Activated CD8-positive, alpha-beta T cell treated with anti-CD3 and anti-CD28 coated beads, Interleukin-2, amount 10 ng/mL, durations not matched to agents 7 days and 5 days (primary cell): Measurements from ENCODE around the gene SGMS1. TPM values are rescaled to one million over a fixed set of nuclear protein-coding genes. Genes with fewer than 3 reads are reported as not detected.
"Not testable (repeated sequence)": the region's sequence is repeated elsewhere in the genome, so short reads cannot be mapped to it uniquely, and the experiment has no call there.

ENCODE experiments used
- ATAC-seq: fragments of 150-1000 bp; cut with Tn5 transposase; one replicate; pipeline ENCODE4 v1.10.0; 2021; ENCODE audit warnings: moderate library complexity
- CTCF ChIA-PET: fragments of 350-600 bp; sonication (Branson Sonifier 250); formaldehyde crosslinking; loops from one replicate; lab custom pipeline; 2021; ENCODE audit warnings: antibody characterized with exemption; lab: Charles Lee
- POLR2A ChIA-PET: fragments of 350-600 bp; sonication (Branson Sonifier 250); formaldehyde crosslinking; loops from one replicate; lab custom pipeline; 2021; ENCODE audit warnings: antibody characterized with exemption; lab: Charles Lee
- DNase-seq: peaks from one replicate; pipeline ENCODE4 v3.0.0-alpha.2; 2020
- H3K27ac Mint-ChIP-seq: one replicate; pipeline ENCODE4 v1.8.0; 2021; ENCODE audit warnings: mild to moderate bottlenecking, mixed read lengths
- H3K27me3 Mint-ChIP-seq: one replicate; pipeline ENCODE4 v1.8.0; 2021; ENCODE audit warnings: low read depth, mixed read lengths
- H3K36me3 Mint-ChIP-seq: one replicate; pipeline ENCODE4 v1.8.0; 2021; ENCODE audit warnings: low read depth, mixed read lengths
- H3K4me1 Mint-ChIP-seq: one replicate; pipeline ENCODE4 v1.8.0; 2021; ENCODE audit warnings: low read depth, mixed read lengths
- H3K4me3 Mint-ChIP-seq: one replicate; pipeline ENCODE4 v1.8.0; 2021; ENCODE audit warnings: mild to moderate bottlenecking, mixed read lengths
- H3K9me3 Mint-ChIP-seq: one replicate; pipeline ENCODE4 v1.8.0; 2022; ENCODE audit warnings: mixed read lengths; ENCODE audit not compliant: insufficient read depth
- total RNA-seq, 2 experiments: library from RNA; stranded (reverse); gene quantifications; one replicate each; pipeline ENCODE4 v1.2.3, GENCODE V29; 2021

The SGMS1 gene
- total RNA-seq, 2 experiments from 2014 or later = 14.2 to 16.4 TPM

- ATAC-seq (no peak), DNase-seq (no peak)
- Mint-ChIP-seq H3K27ac (no peak overlapping the region), H3K9me3 (peaks cover 6% of the 10 kb centered on the region), H3K4me1 (peaks cover 14% of the 10 kb centered on the region), H3K27me3 (no peaks in the 10 kb centered on the region), H3K36me3 (peaks cover 12% of the 10 kb centered on the region), H3K4me3 (no peak overlapping the region)
- CTCF ChIA-PET = interaction anchor here (2.3 kb wide), 1 partner anchor 8 kb away, joined by 9 read pairs; no protein-coding TSS in a partner anchor
- POLR2A ChIA-PET = no interaction called here
Measured at GRCh38 chr10:50551894-50552293, 71.9 kb downstream of the SGMS1 start.

- Mint-ChIP-seq H3K27ac (no peak overlapping the region), H3K36me3 (peaks cover 10% of the 10 kb centered on the region), H3K27me3 (no peaks in the 10 kb centered on the region), H3K4me1 (peaks cover 13% of the 10 kb centered on the region), H3K9me3 (peaks cover 6% of the 10 kb centered on the region), H3K4me3 (no peak overlapping the region)
- DNase-seq (no peak), ATAC-seq (no peak)
- POLR2A ChIA-PET = interaction anchor here (0.6 kb wide), 1 partner anchor 43 kb away, joined by 3 read pairs; no protein-coding TSS in a partner anchor
- CTCF ChIA-PET = no interaction called here
Measured at GRCh38 chr10:50550291-50550839, 73.4 kb downstream of the SGMS1 start.

- CTCF ChIA-PET, H3K27me3 Mint-ChIP-seq, H3K9me3 Mint-ChIP-seq, DNase-seq, H3K4me3 Mint-ChIP-seq, H3K27ac Mint-ChIP-seq, ATAC-seq, POLR2A ChIA-PET: not testable (repeated sequence)
- Mint-ChIP-seq H3K36me3 (peaks cover 10% of the 10 kb centered on the region), H3K4me1 (peaks cover 24% of the 10 kb centered on the region)
Measured at GRCh38 chr10:50549186-50549585, 74.6 kb downstream of the SGMS1 start.

- H3K9me3 Mint-ChIP-seq, H3K27ac Mint-ChIP-seq, H3K27me3 Mint-ChIP-seq, POLR2A ChIA-PET, DNase-seq, CTCF ChIA-PET, H3K4me3 Mint-ChIP-seq, ATAC-seq: not testable (repeated sequence)
- Mint-ChIP-seq H3K36me3 (peaks cover 10% of the 10 kb centered on the region), H3K4me1 (peaks cover 30% of the 10 kb centered on the region)
Measured at GRCh38 chr10:50548481-50548880, 75.3 kb downstream of the SGMS1 start.

GRCh38 chr10:50546287-50546686 lies 77.5 kb downstream of the SGMS1 start:
- CTCF ChIA-PET, POLR2A ChIA-PET, H3K27ac Mint-ChIP-seq, ATAC-seq, H3K27me3 Mint-ChIP-seq, H3K9me3 Mint-ChIP-seq, H3K4me3 Mint-ChIP-seq, DNase-seq: not testable (repeated sequence)
- H3K4me1 Mint-ChIP-seq = peaks cover 43% of the 10 kb centered on the region
- peaks cover 10% of the 10 kb centered on the region for H3K36me3 Mint-ChIP-seq

- H3K9me3 Mint-ChIP-seq = peaks cover 6% of the 10 kb centered on the region
- ChIA-PET POLR2A (no interaction called here), CTCF (interaction anchor here (0.8 kb wide), 1 partner anchor 11 kb away, joined by 4 read pairs; no protein-coding TSS in a partner anchor)
- H3K36me3 Mint-ChIP-seq = peaks cover 11% of the 10 kb centered on the region
- no peak overlapping the region for H3K27ac Mint-ChIP-seq
- no peak overlapping the region for H3K4me3 Mint-ChIP-seq
- DNase-seq = no peak
- no peak for ATAC-seq
- no peaks in the 10 kb centered on the region for H3K27me3 Mint-ChIP-seq
- H3K4me1 Mint-ChIP-seq = peaks cover 47% of the 10 kb centered on the region
Measured at GRCh38 chr10:50545846-50546245, 77.9 kb downstream of the SGMS1 start.

- Mint-ChIP-seq H3K4me1 (peaks cover 57% of the 10 kb centered on the region), H3K36me3 (peaks cover 15% of the 10 kb centered on the region), H3K9me3 (peaks cover 6% of the 10 kb centered on the region), H3K4me3 (no peak overlapping the region), H3K27ac (peak overlapping the region; percentile 68), H3K27me3 (no peaks in the 10 kb centered on the region)
- ChIA-PET CTCF (interaction anchor here (0.8 to 2.1 kb wide), 7 partner anchors 8 to 108 kb away, joined by 3 to 9 read pairs (median 4); no protein-coding TSS in a partner anchor), POLR2A (interaction anchor here (1.0 to 1.7 kb wide), 3 partner anchors 32 to 127 kb away, joined by 4 to 6 read pairs (median 5); no protein-coding TSS in a partner anchor)
- DNase-seq = no peak
- ATAC-seq = no peak
Measured at GRCh38 chr10:50544857-50545429, 78.8 kb downstream of the SGMS1 start.

GRCh38 chr10:50544095-50544856 lies 79.5 kb downstream of the SGMS1 start:
- Mint-ChIP-seq H3K27ac (peak overlapping the region; percentile 68), H3K9me3 (peaks cover 6% of the 10 kb centered on the region)

GRCh38 chr10:50542871-50543270 lies 80.9 kb downstream of the SGMS1 start:
- Mint-ChIP-seq H3K36me3 (peaks cover 11% of the 10 kb centered on the region), H3K27ac (peak overlapping the region; percentile 9), H3K4me3 (no peak overlapping the region), H3K4me1 (peaks cover 72% of the 10 kb centered on the region), H3K9me3 (peaks cover 6% of the 10 kb centered on the region), H3K27me3 (no peaks in the 10 kb centered on the region)
- CTCF ChIA-PET = interaction anchor here (1.4 to 1.8 kb wide), 2 partner anchors 80 to 218 kb away, joined by 3 to 5 read pairs; no protein-coding TSS in a partner anchor
- DNase-seq (no peak), ATAC-seq (no peak)
- POLR2A ChIA-PET = interaction anchor here (1.3 kb wide), 1 partner anchor 125 kb away, joined by 5 read pairs; no protein-coding TSS in a partner anchor

More at GRCh38 chr10:50544095-50544856, 79.5 kb downstream of the SGMS1 start:
- Mint-ChIP-seq H3K27me3 (no peaks in the 10 kb centered on the region), H3K4me3 (no peak overlapping the region), H3K36me3 (peaks cover 15% of the 10 kb centered on the region), H3K4me1 (peaks cover 62% of the 10 kb centered on the region)
- DNase-seq (no peak), ATAC-seq (no peak)
- CTCF ChIA-PET = interaction anchor here (0.9 to 2.1 kb wide), 9 partner anchors 9 to 220 kb away, joined by 3 to 9 read pairs (median 4); no protein-coding TSS in a partner anchor
- POLR2A ChIA-PET = interaction anchor here (1.0 to 1.7 kb wide), 3 partner anchors 31 to 126 kb away, joined by 4 to 6 read pairs (median 5); no protein-coding TSS in a partner anchor

GRCh38 chr10:50541921-50542320 lies 81.8 kb downstream of the SGMS1 start:
- ChIA-PET POLR2A (no interaction called here), CTCF (interaction anchor here (2.0 kb wide), 1 partner anchor 29 kb away, joined by 6 read pairs; no protein-coding TSS in a partner anchor)
- H3K27ac Mint-ChIP-seq = peak overlapping the region; percentile 10
- DNase-seq (no peak), ATAC-seq (no peak)
- H3K4me3 Mint-ChIP-seq = no peak overlapping the region
- H3K4me1 Mint-ChIP-seq = peaks cover 75% of the 10 kb centered on the region
- no peaks in the 10 kb centered on the region for H3K27me3 Mint-ChIP-seq
- no peaks in the 10 kb centered on the region for H3K9me3 Mint-ChIP-seq
- H3K36me3 Mint-ChIP-seq = peaks cover 5% of the 10 kb centered on the region

GRCh38 chr10:50541317-50541716 lies 82.4 kb downstream of the SGMS1 start:
- ChIA-PET POLR2A (no interaction called here), CTCF (interaction anchor here (2.0 kb wide), 1 partner anchor 29 kb away, joined by 6 read pairs; no protein-coding TSS in a partner anchor)
- Mint-ChIP-seq H3K4me1 (peaks cover 77% of the 10 kb centered on the region), H3K9me3 (no peaks in the 10 kb centered on the region), H3K36me3 (peaks cover 5% of the 10 kb centered on the region), H3K27me3 (no peaks in the 10 kb centered on the region), H3K27ac (peak overlapping the region; percentile 88), H3K4me3 (peak overlapping the region; percentile 9)
- DNase-seq (no peak), ATAC-seq (no peak)
